K562 (cell line): ENCODE measurements around the gene MEGF11. TPM values are rescaled to one million over a fixed set of nuclear protein-coding genes. Genes with fewer than 3 reads are reported as not detected.

ENCODE experiments used
- ATAC-seq: fragments of 200-7000 bp; cut with Tn5 transposase; 3 replicates; pipeline ENCODE4 v1.9.1; 2020; ENCODE audit warnings: moderate library complexity
- BruUV-seq: library from RNA; stranded (reverse); fragments of 400-500 nt; replicated peaks from 2 replicates; lab custom pipeline; 2021; lab: Mats Ljungman, UMichigan
- CTCF ChIA-PET: fragments of 300-600 bp; formaldehyde crosslinking; extraction: SDS; loops from one replicate; lab custom pipeline; 2021; ENCODE audit warnings: low intra/inter-chr PET ratio; lab: Yijun Ruan, JAX
- POLR2A ChIA-PET: fragments of 300-600, 350-650 bp; sonication (Branson Sonifier 250); formaldehyde crosslinking; extraction: SDS; loops from one replicate; lab custom pipeline; 2021; ENCODE audit warnings: antibody characterized with exemption, inconsistent platforms; lab: Yijun Ruan, JAX
- DNase-seq, 4 experiments: peaks; one replicate each; pipeline versions ENCODE4 v3.0.0 to v3.0.0-alpha.2; 2011 to 2018; ENCODE audit warnings: low spot score in 3 of 4, mixed read lengths in 3 of 4; ENCODE audit errors: extremely low read depth in 1 of 4
- FAIRE-seq: peaks from 2 replicates; lab custom pipeline; 2011; peaks lifted over from hg19 to GRCh38; lab: Jason Lieb, UNC
- H2AFZ ChIP-seq: 2 replicates; pipeline ENCODE4 v1.6.0; 2011; ENCODE audit warnings: low read depth, low read length, control low read depth, inconsistent platforms
- H3K27ac ChIP-seq: fragments of 200-600 bp; 3 replicates; pipeline ENCODE4 v1.8.0; 2011; ENCODE audit warnings: low read depth, mild to moderate bottlenecking, control low read depth, inconsistent platforms, low read length, moderate library complexity, mixed read lengths; ENCODE audit errors: extremely low read depth
- H3K27me3 ChIP-seq, 2 experiments: fragments of 300-600 bp in 1 of 2; 2 replicates in 1 of 2; 3 replicates in 1 of 2; pipeline versions ENCODE4 v1.6.0 to v1.8.0; 2011; ENCODE audit warnings: inconsistent platforms in 2 of 2, low read length in 2 of 2, mild to moderate bottlenecking in 1 of 2, mixed read lengths in 1 of 2, moderate library complexity in 1 of 2; ENCODE audit not compliant: control insufficient read depth in 2 of 2, insufficient read depth in 2 of 2
- H3K36me3 ChIP-seq: fragments of 300-600 bp; 3 replicates; pipeline ENCODE4 v1.8.0; 2011; ENCODE audit warnings: mild to moderate bottlenecking, low read length, inconsistent platforms; ENCODE audit not compliant: control insufficient read depth, insufficient read depth
- H3K4me1 ChIP-seq, 2 experiments: fragments of 200-600 bp in 1 of 2; replicated peaks in 1 of 2; 2 replicates in 1 of 2; 3 replicates in 1 of 2; pipeline versions ENCODE4 v1.5.1 to v1.8.0; 2011; ENCODE audit warnings: inconsistent platforms in 2 of 2, low read length in 2 of 2, mild to moderate bottlenecking in 1 of 2, mixed read lengths in 1 of 2, moderate library complexity in 1 of 2; ENCODE audit not compliant: control insufficient read depth in 2 of 2, insufficient read depth in 2 of 2
- H3K4me2 ChIP-seq: 2 replicates; pipeline ENCODE4 v1.6.1; 2011; ENCODE audit warnings: low read length, control low read depth, inconsistent platforms, mixed read lengths; ENCODE audit not compliant: insufficient read depth
- H3K4me3 ChIP-seq: fragments of 200-600 bp; sonication (generic), shearing (Covaris generic); 2 replicates; pipeline ENCODE4 v1.5.1; 2016; ENCODE audit warnings: control low read depth, inconsistent platforms
- H3K79me2 ChIP-seq: fragments of 200-600 bp; 3 replicates; pipeline ENCODE4 v1.8.0; 2011; ENCODE audit warnings: low read length, inconsistent platforms; ENCODE audit not compliant: control insufficient read depth, insufficient read depth
- H3K9ac ChIP-seq, 2 experiments: 2 replicates each; pipeline versions ENCODE4 v1.6.0 to v1.6.1; 2011; ENCODE audit warnings: low read depth in 2 of 2, low read length in 2 of 2, control low read depth in 1 of 2, inconsistent platforms in 1 of 2, mild to moderate bottlenecking in 1 of 2, mixed read lengths in 1 of 2; ENCODE audit not compliant: insufficient read depth in 1 of 2
- H3K9me1 ChIP-seq: one replicate; pipeline ENCODE4 v1.6.0; 2011; ENCODE audit warnings: inconsistent platforms, mild to moderate bottlenecking, low read length, moderate library complexity; ENCODE audit not compliant: control insufficient read depth, insufficient read depth
- H3K9me3 ChIP-seq: replicated peaks from 2 replicates; pipeline ENCODE4 v1.5.1; 2011; ENCODE audit warnings: low read depth, low read length, inconsistent platforms; ENCODE audit not compliant: control insufficient read depth, insufficient read depth
- H4K20me1 ChIP-seq: replicated peaks from 2 replicates; pipeline ENCODE4 v1.6.1; 2011; ENCODE audit warnings: low read length, inconsistent platforms, mixed read lengths; ENCODE audit not compliant: control insufficient read depth, insufficient read depth
- CBX1 ChIP-seq: sonication (generic); IDR thresholded peaks from 2 replicates; pipeline ENCODE4 v1.6.1; 2016; ENCODE audit warnings: antibody characterized with exemption, low read depth, mild to moderate bottlenecking
- CHD1 ChIP-seq: fragments of 200-600 bp; sonication (generic); IDR thresholded peaks from one replicate; pipeline ENCODE4 v1.6.1; 2012; ENCODE audit warnings: mild to moderate bottlenecking, moderate library complexity, low read length, inconsistent platforms
- FOXO4 ChIP-seq: fragments of 450-650 bp; formaldehyde crosslinking; IDR thresholded peaks from 2 replicates; pipeline ENCODE4 v1.4.0; 2020; ENCODE audit warnings: mild to moderate bottlenecking, moderate library complexity
- HMG20B ChIP-seq: fragments of 250-450 bp; sonication (Bioruptor Pico); IDR thresholded peaks from 2 replicates; pipeline ENCODE4 v1.5.0; 2021; ENCODE audit warnings: mild to moderate bottlenecking
- KHSRP ChIP-seq: fragments of 450-650 bp; IDR thresholded peaks from 2 replicates; pipeline ENCODE4 v1.6.1; 2017
- MAFF ChIP-seq: IDR thresholded peaks from 2 replicates; pipeline ENCODE4 v1.6.1; 2012; ENCODE audit warnings: low read length, improper control_type of control experiment
- MAX ChIP-seq: sonication (generic); formaldehyde crosslinking; IDR thresholded peaks from 2 replicates; pipeline ENCODE4 v1.9.0; 2022; ENCODE audit warnings: mild to moderate bottlenecking, missing genetic modification reagents
- PHF8 ChIP-seq: fragments of 200-600 bp; sonication (generic); IDR thresholded peaks from 2 replicates; pipeline ENCODE4 v1.6.1; 2012; ENCODE audit warnings: mixed run types, mild to moderate bottlenecking, inconsistent platforms, low read length, moderate library complexity, borderline replicate concordance
- POLR2AphosphoS2 ChIP-seq: IDR thresholded peaks from 2 replicates; pipeline ENCODE4 v1.6.1; 2012; ENCODE audit warnings: low read length, improper control_type of control experiment
- RBM22 ChIP-seq: fragments of 200-400 bp; formaldehyde crosslinking; IDR thresholded peaks from 2 replicates; pipeline ENCODE4 v1.6.1; 2018; ENCODE audit warnings: low read length, low read depth; ENCODE audit not compliant: poor library complexity, severe bottlenecking
- SMARCB1 ChIP-seq: IDR thresholded peaks from 2 replicates; pipeline ENCODE4 v1.6.1; 2011; ENCODE audit warnings: improper control_type of control experiment, low read depth; ENCODE audit not compliant: insufficient read length
- SNRNP70 ChIP-seq: fragments of 200-400 bp; formaldehyde crosslinking; optimal IDR thresholded peaks from 2 replicates; pipeline ENCODE3; 2017; ENCODE audit warnings: low read depth, low read length
- SOX6 ChIP-seq: fragments of 450-650 bp; IDR thresholded peaks from 2 replicates; pipeline ENCODE4 v1.6.1; 2014; ENCODE audit warnings: mild to moderate bottlenecking
- TARDBP ChIP-seq: fragments of 450-650 bp; IDR thresholded peaks from 2 replicates; pipeline ENCODE4 v1.6.1; 2016
- XRCC4 ChIP-seq: IDR thresholded peaks from one replicate; pipeline ENCODE4 v1.6.1; 2011; ENCODE audit not compliant: insufficient read depth, insufficient read length; ENCODE audit errors: extremely low read depth
- ZFP1 ChIP-seq: fragments of 450-650 bp; formaldehyde crosslinking; IDR thresholded peaks from 2 replicates; pipeline ENCODE4 v1.4.0; 2020; ENCODE audit warnings: mild to moderate bottlenecking, mixed read lengths
- ZNF165 ChIP-seq: fragments of 250-450 bp; sonication (Bioruptor Pico); IDR thresholded peaks from 2 replicates; pipeline ENCODE4 v1.4.0; 2020; ENCODE audit warnings: borderline replicate concordance
- ZNF431 ChIP-seq: sonication (generic); formaldehyde crosslinking; IDR thresholded peaks from 2 replicates; pipeline ENCODE4 v1.8.0; 2022; ENCODE audit warnings: mild to moderate bottlenecking, missing genetic modification reagents
- WGBS: fragments of 100-300 bp; shearing (Covaris generic); methylation state at CpG from one replicate; pipeline ENCODE4 v1.1.6; 2016; ENCODE audit warnings: low coverage, mixed read lengths; ENCODE audit not compliant: insufficient coverage; ENCODE audit errors: missing lambda C conversion rate; 5-methylcytosine and 5-hydroxymethylcytosine counted together
- in situ Hi-C: fragments of 300-500 bp; cut with MboI; formaldehyde crosslinking; loops from 4 replicates; pipeline ENCODE4 v1.15.0; 2018; ENCODE audit warnings: inconsistent platforms, mixed read lengths
- intact Hi-C: fragments of 100-400 bp; cut with micrococcal nuclease; formaldehyde crosslinking; loops from 2 replicates; pipeline ENCODE4 v1.14.2; 2022
- polyA plus RNA-seq, 8 experiments: library from polyadenylated mRNA; depleted of rRNA in 4 of 8; stranded (reverse) in 5 of 8; unstranded in 3 of 8; fragments of >200 nt; fragmentation: Nextera tagmentation in 2 of 8; fragmentation: Illumina TruSeq in 1 of 8; extraction: Ambion mirVana in 2 of 8; extraction: Trizol in 1 of 8; gene quantifications; 2 replicates each; pipeline versions ENCODE4 v1.2.1 to v1.2.3, GENCODE V29; 2011 to 2014; ENCODE audit warnings: inconsistent platforms in 1 of 8, missing spikeins in 1 of 8
- total RNA-seq, 7 experiments: library from RNA; depleted of rRNA in 6 of 7; stranded (reverse); fragments of >200 nt in 6 of 7; fragmentation: Illumina TruSeq in 2 of 7; extraction: Trizol in 2 of 7; gene quantifications; 2 replicates each; pipeline versions ENCODE4 v1.2.1 to v1.2.3, GENCODE V29; 2011 to 2021; ENCODE audit warnings: low replicate concordance in 1 of 7

MEGF11 gene
- total and polyA plus RNA-seq, 9 of the 15 experiments (the other 6 are each of a cell fraction or from before 2014, with no cell fraction given), result 0.06 to 0.23 (median 0.20) TPM; not detected in 6

- BruUV-seq, result no TSS peak
- Histone ChIP-seq H3K4me1 (no peaks in the 10 kb centered on the region; a peak in 1 of 5 replicates), H4K20me1 (no peaks in the 10 kb centered on the region), H2AFZ (no peak overlapping the region), H3K9me1 (no peaks in the 10 kb centered on the region), H3K27ac (no peak overlapping the region), H3K79me2 (no peaks in the 10 kb centered on the region), H3K9me3 (0 out of 2 replicates have a peak, but pooled peaks cover 2% of the 10 kb centered on the region), H3K4me3 (no peak overlapping the region), H3K36me3 (no peaks in the 10 kb centered on the region), H3K27me3 (peaks cover 7 to 16% of the 10 kb centered on the region in 2 experiments; a peak in 4 of 5 replicates), H3K4me2 (no peak overlapping the region), H3K9ac (no peak overlapping the region)
- POLR2A ChIA-PET, result interaction anchor here (1.0 kb wide), 1 partner anchor 9 kb away, joined by 4 read pairs; no protein-coding TSS in a partner anchor
- DNase-seq, result no peak
- WGBS, result under 1% methylated on average over 5 of the region's 5 CpGs
- TF ChIP-seq SMARCB1, result no peak
- no peak for TF ChIP-seq PHF8
- no peak for TF ChIP-seq SNRNP70
- no peak for TF ChIP-seq CHD1
- no peak for TF ChIP-seq XRCC4
- no peak for TF ChIP-seq RBM22
- no peak for TF ChIP-seq POLR2AphosphoS2
- no peak for TF ChIP-seq ZFP1 (CRISPR knock-in tag)
- TF ChIP-seq MAFF, result no peak
- no peak for TF ChIP-seq CBX1
- no peak for TF ChIP-seq TARDBP
- TF ChIP-seq ZNF165 (CRISPR knock-in tag), result no peak
- no peak for TF ChIP-seq MAX
- TF ChIP-seq KHSRP, result no peak
- TF ChIP-seq HMG20B (CRISPR knock-in tag), result no peak
- no peak for TF ChIP-seq SOX6
- no peak for TF ChIP-seq ZNF431 (CRISPR knock-in tag)
- TF ChIP-seq FOXO4 (CRISPR knock-in tag), result no peak
- FAIRE-seq, result no peak
- in situ Hi-C loops, result no loop called here
- intact Hi-C loops, result no loop called here
- CTCF ChIA-PET, result no interaction called here
- ATAC-seq, result no peak
Measured at GRCh38 chr15:66089509-66089908, 164.0 kb downstream of the MEGF11 start.
